Erythroblast (primary cell): ENCODE measurements around the gene FAM25C.
"Not testable (repeated sequence)": the region's sequence is repeated elsewhere in the genome, so short reads cannot be mapped to it uniquely, and the experiment has no call there.

Source experiments
- GATA1 ChIP-seq: IDR thresholded peaks from 2 replicates; pipeline ENCODE4 v1.6.1; 2011; ENCODE audit warnings: low read depth, mild to moderate bottlenecking, control low read depth, low read length, moderate library complexity
- POLR2A ChIP-seq: IDR thresholded peaks from 2 replicates; pipeline ENCODE4 v1.6.1; 2011; ENCODE audit warnings: mild to moderate bottlenecking, low read length

DNA sequence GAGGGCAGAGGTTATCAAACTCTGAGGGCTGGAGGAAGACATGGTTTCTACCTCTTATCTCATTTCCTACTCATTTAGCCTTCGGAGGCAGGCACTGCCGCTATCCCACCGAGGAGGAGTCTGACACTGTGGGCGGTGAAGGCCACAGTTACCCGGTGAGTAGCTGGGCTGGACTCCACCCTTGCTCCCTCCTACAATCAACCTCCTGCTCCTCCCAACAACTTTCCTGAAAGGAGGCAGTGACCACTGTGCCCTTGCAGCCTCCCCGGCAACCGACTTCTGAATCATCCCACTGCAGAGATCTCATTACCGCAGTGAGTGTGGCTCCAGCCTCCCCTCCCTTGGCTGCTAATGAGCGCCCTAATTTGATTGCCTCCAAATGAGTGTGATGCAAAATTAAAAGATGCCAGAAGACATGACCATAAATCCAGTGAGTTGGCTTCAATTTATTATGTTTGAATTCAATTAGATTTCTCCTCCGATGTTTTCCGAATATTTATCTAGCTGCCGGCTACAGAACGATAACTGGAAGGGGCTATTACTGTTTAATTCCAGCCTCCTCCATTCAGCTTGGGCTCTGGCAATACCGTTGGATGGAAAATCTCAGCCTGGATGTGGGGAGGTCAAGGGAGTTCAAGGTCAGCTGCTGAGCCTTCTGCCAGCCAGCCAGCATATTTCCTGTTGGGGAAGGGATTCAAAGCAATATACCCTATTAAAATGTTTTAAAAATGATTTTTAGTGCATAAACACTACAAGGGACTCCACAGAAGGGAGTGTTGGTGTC lies 35.1 kb downstream of the FAM25C start:
- not testable (repeated sequence) for TF ChIP-seq POLR2A, GATA1
